Endodermal cell (in vitro differentiated cells): ENCODE results near the gene BTNL9. TPM values are rescaled to one million over a fixed set of nuclear protein-coding genes. Genes with fewer than 3 reads are reported as not detected.
A peak's percentile ranks its signal among the peaks of the same experiment; 100 is the strongest.

Source experiments
- DNase-seq: peaks from one replicate; pipeline ENCODE4 v3.0.0-alpha.2; 2017
- H3K27ac ChIP-seq: 2 replicates; pipeline ENCODE4 v1.5.1; 2013; ENCODE audit warnings: mild to moderate bottlenecking, low read depth, low read length, moderate library complexity
- H3K27me3 ChIP-seq: 2 replicates; pipeline ENCODE4 v1.6.1; 2013; ENCODE audit warnings: mild to moderate bottlenecking, low read length, moderate library complexity; ENCODE audit not compliant: insufficient read depth, control insufficient read depth, poor library complexity, severe bottlenecking
- H3K36me3 ChIP-seq: 2 replicates; pipeline ENCODE4 v1.7.0; 2013; ENCODE audit warnings: mild to moderate bottlenecking, low read length, moderate library complexity; ENCODE audit not compliant: control insufficient read depth, insufficient read depth
- H3K4me1 ChIP-seq: one replicate; pipeline ENCODE4 v1.7.0; 2013; ENCODE audit warnings: low read length; ENCODE audit not compliant: control insufficient read depth, insufficient read depth
- H3K4me3 ChIP-seq: 2 replicates; pipeline ENCODE4 v1.5.1; 2013; ENCODE audit warnings: mild to moderate bottlenecking, low read length, moderate library complexity
- H3K9ac ChIP-seq: 2 replicates; pipeline ENCODE4 v1.6.1; 2013; ENCODE audit warnings: mild to moderate bottlenecking, low read length, moderate library complexity; ENCODE audit not compliant: poor library complexity, severe bottlenecking; ENCODE audit errors: extremely low read depth
- H3K9me3 ChIP-seq: 2 replicates; pipeline ENCODE4 v1.6.1; 2013; ENCODE audit warnings: mild to moderate bottlenecking, low read length, moderate library complexity; ENCODE audit not compliant: control insufficient read depth
- H3K27ac Mint-ChIP-seq: 2 replicates; pipeline ENCODE4 v1.8.0; 2020; ENCODE audit warnings: mixed read lengths
- H3K27me3 Mint-ChIP-seq: 2 replicates; pipeline ENCODE4 v1.8.0; 2021; ENCODE audit warnings: mild to moderate bottlenecking, mixed read lengths; ENCODE audit not compliant: insufficient read depth
- H3K36me3 Mint-ChIP-seq: 2 replicates; pipeline ENCODE4 v1.8.0; 2020; ENCODE audit warnings: low read depth, mixed read lengths
- H3K4me1 Mint-ChIP-seq: 2 replicates; pipeline ENCODE4 v1.8.0; 2020; ENCODE audit warnings: mixed read lengths
- H3K4me3 Mint-ChIP-seq: 2 replicates; pipeline ENCODE4 v1.8.0; 2020; ENCODE audit warnings: mild to moderate bottlenecking, moderate library complexity, mixed read lengths
- H3K9me3 Mint-ChIP-seq: 2 replicates; pipeline ENCODE4 v1.8.0; 2020; ENCODE audit warnings: mild to moderate bottlenecking, mixed read lengths
- CTCF ChIP-seq: fragments of 200-600 bp; sonication (generic); conservative IDR thresholded peaks from 2 replicates; pipeline ENCODE4 v1.5.0; 2021; ENCODE audit warnings: antibody characterized with exemption, mild to moderate bottlenecking
- WGBS, 2 experiments: methylation state at CpG; one replicate each; pipeline versions ENCODE4 v1.1.5 to v1.1.7; 2013; ENCODE audit warnings: missing lambda C conversion rate in 2 of 2, mixed read lengths in 1 of 2; ENCODE audit not compliant: insufficient coverage in 1 of 2, insufficient read length in 1 of 2; 5-methylcytosine and 5-hydroxymethylcytosine counted together
- total RNA-seq, 2 donors: library from RNA; stranded (reverse); fragmentation: NEBNext Ultra II Directional in 1 of 2; extraction: Animal tissue kit (Norgen Biotek cat#: 25700) in 1 of 2; gene quantifications; 2 replicates in 1 of 2; 3 replicates in 1 of 2; pipeline ENCODE4 v1.2.1, GENCODE V29; 2021

Gene BTNL9
- total RNA-seq, 2 donors from 2014 or later: not detected

GRCh38 chr5:181070523-181070922 is 30.5 kb downstream of the BTNL9 start:
- Histone ChIP-seq H3K36me3 (no peaks in the 10 kb centered on the region), H3K4me1 (no peaks in the 10 kb centered on the region), H3K9me3 (peaks cover 53% of the 10 kb centered on the region), H3K27ac (no peak overlapping the region), H3K27me3 (no peaks in the 10 kb centered on the region), H3K4me3 (no peak overlapping the region), H3K9ac (no peak overlapping the region)
- no peak for TF ChIP-seq CTCF
- WGBS, 2 experiments: 85 to 90% methylated on average over 12 to 14 of the region's 14 CpGs
- H3K4me3 Mint-ChIP-seq: peak overlapping the region; percentile 47
- peaks cover 68% of the 10 kb centered on the region for H3K27me3 Mint-ChIP-seq
- H3K36me3 Mint-ChIP-seq: no peaks in the 10 kb centered on the region
- no peak for DNase-seq
- no peaks in the 10 kb centered on the region for H3K4me1 Mint-ChIP-seq
- H3K27ac Mint-ChIP-seq: no peak overlapping the region
- H3K9me3 Mint-ChIP-seq: peaks cover 11% of the 10 kb centered on the region

GRCh38 chr5:181071257-181071656 is 31.2 kb downstream of the BTNL9 start:
- Mint-ChIP-seq H3K27ac (no peak overlapping the region), H3K4me3 (no peak overlapping the region), H3K4me1 (no peaks in the 10 kb centered on the region), H3K36me3 (no peaks in the 10 kb centered on the region), H3K27me3 (peaks cover 66% of the 10 kb centered on the region), H3K9me3 (peaks cover 16% of the 10 kb centered on the region)
- Histone ChIP-seq H3K9ac (no peak overlapping the region), H3K27ac (no peak overlapping the region), H3K9me3 (peaks cover 46% of the 10 kb centered on the region), H3K4me1 (no peaks in the 10 kb centered on the region), H3K36me3 (no peaks in the 10 kb centered on the region), H3K4me3 (no peak overlapping the region), H3K27me3 (no peaks in the 10 kb centered on the region)
- WGBS, 2 experiments: 69 to 77% methylated on average over 5 to 6 of the region's 6 CpGs
- DNase-seq: no peak
- TF ChIP-seq CTCF: no peak

- Mint-ChIP-seq H3K9me3 (peaks cover 21% of the 10 kb centered on the region), H3K36me3 (no peaks in the 10 kb centered on the region), H3K27me3 (peaks cover 46% of the 10 kb centered on the region), H3K4me1 (no peaks in the 10 kb centered on the region), H3K4me3 (no peak overlapping the region), H3K27ac (no peak overlapping the region)
- H3K27ac ChIP-seq: no peak overlapping the region
- no peaks in the 10 kb centered on the region for H3K36me3 ChIP-seq
- no peak for TF ChIP-seq CTCF
- H3K4me3 ChIP-seq: no peak overlapping the region
- no peak overlapping the region for H3K9ac ChIP-seq
- no peak for DNase-seq
- H3K27me3 ChIP-seq: no peaks in the 10 kb centered on the region
- H3K4me1 ChIP-seq: no peaks in the 10 kb centered on the region
- H3K9me3 ChIP-seq: peaks cover 45% of the 10 kb centered on the region
Observed at GRCh38 chr5:181076920-181077319, 36.9 kb downstream of the BTNL9 start.
